GM21723 (cell line): ENCODE results near the gene IL1RL2.

Source experiments
- ATAC-seq: cut with Tn5 transposase; IDR thresholded peaks from one replicate; pipeline ENCODE4 v1.9.1; 2021; ENCODE audit warnings: mild to moderate bottlenecking, moderate library complexity; ENCODE audit not compliant: unreplicated experiment

IL1RL2 gene

DNA sequence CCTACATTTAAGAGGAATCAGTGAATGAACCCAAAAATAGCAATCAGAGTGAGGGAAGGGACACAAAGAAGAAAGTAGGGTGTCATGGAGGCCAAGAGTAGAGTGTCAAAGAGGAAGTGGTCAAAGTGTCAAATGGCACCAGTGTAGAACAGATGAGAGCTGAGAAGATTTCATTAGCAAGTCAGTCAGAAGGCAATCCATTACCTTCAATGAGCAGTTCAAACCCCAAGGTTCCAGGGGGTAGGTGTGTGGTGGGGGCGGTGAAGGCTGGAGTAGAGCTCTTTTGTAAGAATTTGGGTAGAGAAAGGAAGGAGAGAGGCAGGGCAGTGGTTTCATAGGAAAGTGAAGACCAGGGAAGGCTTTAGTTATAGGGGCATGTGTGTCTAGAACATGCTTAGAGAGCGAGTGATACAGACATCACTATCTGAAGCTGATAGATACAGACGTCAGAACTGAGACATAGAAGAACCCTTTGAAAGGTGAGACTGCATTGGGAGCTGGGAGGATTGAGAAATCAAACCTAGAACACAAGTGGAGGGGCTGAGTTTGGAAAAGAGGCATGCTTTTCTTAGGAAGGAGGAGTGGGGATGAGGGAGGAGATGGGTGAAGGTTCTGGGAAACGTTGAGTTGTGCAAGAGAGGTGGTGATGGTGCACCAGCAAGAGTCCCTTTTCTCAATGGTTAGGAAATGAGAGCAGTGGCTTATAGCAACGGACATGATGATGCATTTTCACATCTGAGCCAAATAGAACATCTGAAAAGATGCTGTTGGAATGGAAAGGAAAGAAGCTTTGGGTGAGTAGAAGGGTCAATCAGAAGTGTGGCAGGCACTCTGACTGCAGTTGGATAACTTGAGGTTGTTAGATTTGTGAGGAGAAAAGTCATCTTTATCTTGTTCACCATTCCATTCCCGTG, 75.7 kb downstream of the IL1RL2 start:
- ATAC-seq = no peak

DNA sequence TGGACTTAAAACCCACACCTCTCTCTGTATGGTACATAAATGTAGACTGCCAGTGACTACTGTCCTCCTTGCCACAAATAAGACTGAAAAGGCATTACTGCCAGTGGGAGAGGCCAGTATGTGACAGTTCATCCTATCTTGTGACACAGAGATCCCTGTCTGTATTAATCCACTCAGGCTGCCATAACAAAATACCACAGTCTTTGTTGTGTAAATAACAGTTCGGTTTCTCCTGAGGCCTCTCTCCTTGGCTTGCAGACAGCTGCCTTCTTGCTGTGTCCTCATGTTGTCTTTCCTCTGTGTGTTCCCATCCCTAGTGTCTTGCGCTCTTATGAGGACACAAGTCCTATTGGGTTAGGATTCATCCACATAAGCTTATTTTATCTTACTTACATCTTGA, 78.1 kb downstream of the IL1RL2 start:
- ATAC-seq = no peak

DNA sequence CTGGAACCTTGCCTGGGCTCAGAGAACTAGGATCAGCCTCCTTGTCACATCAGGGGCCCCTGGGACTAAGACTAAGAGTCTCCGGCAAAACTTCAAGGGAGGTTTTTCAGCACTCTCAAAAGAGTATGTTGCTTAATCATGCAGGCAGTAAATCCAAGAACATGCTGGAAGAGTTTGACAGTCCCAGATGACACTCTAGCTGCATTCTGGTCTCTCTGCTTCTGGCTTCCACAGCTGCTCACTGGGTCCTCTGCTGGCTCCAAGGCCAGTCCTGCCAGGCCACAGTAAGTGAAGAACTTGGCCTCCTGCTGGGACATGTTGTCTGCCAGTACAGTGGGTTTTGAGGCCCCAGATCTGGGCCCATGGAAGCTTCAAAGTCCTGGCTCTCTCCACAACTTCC, 79.4 kb downstream of the IL1RL2 start:
- no peak for ATAC-seq

DNA sequence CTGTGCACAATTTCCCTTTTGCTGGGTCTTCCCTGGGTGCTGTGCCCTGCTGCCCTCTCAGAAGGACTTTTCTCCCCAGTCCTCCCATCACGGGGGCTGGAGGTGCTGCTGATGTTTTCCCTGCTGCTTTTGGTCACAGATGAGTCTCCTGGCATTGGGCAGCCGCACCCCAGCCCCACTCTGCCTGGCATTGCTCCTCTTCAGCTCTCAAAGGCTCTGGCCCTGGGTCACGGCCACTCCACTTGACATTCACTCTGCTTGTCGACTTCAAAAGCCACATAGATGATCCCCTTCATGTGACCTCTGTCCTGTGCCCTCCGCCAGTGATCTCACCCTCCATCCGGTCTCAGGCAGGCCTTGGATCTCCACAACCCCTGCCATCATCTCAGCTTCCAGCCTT, 81.0 kb downstream of the IL1RL2 start:
- no peak for ATAC-seq

DNA sequence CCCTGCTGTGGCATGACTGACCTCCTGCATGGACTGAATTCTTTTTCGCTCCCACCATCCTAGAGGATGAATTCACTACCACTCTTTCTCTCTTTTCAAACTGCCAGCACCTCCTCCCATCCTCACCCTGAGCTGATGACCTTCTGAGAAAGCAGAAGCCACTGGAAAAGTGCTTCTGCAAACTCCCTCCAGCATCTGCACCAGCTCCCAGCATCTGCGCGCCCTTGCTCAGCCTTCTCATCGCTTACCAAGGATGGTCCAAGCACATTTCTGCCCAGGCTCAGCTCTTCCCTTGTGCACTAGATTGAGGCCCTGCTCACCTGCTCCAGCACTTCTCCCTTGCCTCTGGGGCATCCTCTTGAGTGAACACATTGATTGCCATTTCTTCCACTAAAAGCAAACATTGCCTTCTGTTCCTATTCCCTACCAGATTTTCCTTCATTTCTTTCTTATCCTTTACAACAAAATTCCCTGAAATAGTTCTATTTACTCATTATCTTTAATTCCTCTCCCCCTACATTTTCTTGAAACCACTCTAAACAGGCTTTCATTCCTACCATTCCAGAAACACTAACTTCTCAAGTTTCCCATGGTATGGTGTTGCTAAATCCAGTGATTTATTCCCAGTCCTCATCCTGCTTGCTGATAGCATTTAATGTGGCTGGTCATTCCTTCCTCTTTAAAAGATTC, 81.8 kb downstream of the IL1RL2 start:
- ATAC-seq = no peak

DNA sequence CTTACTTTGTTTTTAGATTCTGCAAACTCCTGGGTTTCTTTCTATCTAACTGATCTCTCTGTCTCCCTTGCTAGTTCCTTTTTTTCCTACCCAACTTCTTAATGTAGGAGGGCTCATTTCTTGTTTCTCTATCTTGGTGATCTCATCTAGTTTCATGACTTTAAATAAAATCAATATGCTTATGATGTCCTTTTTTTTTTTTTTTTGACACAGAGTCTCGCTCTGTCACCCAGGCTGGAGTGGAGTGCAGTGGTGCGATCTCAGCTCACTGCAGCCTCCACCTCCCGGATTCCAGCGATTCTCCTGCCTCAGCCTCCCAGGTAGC, 82.3 kb downstream of the IL1RL2 start:
- ATAC-seq = no peak

DNA sequence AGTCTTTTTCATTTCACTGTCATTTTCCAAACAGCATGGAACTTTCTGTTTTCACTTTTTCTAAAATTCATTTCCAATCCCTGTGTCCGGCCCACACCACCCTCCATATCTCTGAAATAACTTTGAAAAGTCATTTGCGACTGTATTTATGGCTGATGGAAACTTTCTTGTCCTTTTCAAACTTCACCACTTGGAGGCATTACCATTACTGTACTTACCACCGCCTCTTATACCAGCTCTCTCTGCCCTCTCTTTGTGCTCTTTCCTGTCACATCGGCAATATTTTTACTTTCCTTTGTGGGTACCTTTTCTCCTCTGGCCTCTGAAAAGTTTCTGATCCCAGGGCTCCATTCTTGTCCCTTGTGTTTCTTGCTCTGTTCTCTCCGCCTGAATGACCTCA, 85.0 kb downstream of the IL1RL2 start:
- no peak for ATAC-seq

DNA sequence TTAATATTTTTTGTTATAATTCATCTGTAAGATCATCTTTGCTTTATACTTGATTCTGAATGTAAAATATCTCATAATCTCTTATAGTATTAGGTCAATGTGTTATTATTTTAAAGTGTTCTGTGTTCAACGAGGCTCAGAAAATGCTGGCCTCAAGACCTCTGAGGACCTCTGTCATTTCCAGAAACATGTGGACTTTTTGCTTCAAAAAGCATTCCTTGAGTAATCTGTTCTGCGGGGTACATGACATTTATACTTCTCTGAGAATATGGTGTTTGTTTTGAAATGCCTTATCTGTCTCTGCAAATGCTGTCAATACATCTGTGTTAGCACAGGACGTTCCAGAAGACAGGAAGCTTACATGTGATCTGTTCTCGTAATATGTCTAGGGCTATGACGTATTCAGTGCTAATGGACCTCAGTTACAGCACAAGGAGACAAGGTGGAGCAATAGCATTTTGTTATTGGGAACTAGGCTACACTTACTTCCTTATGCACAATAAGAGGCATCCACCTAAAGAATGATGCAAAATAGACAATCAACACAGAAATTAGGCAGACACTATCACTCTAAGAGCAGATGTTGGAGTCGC, 86.9 kb downstream of the IL1RL2 start:
- no peak for ATAC-seq

DNA sequence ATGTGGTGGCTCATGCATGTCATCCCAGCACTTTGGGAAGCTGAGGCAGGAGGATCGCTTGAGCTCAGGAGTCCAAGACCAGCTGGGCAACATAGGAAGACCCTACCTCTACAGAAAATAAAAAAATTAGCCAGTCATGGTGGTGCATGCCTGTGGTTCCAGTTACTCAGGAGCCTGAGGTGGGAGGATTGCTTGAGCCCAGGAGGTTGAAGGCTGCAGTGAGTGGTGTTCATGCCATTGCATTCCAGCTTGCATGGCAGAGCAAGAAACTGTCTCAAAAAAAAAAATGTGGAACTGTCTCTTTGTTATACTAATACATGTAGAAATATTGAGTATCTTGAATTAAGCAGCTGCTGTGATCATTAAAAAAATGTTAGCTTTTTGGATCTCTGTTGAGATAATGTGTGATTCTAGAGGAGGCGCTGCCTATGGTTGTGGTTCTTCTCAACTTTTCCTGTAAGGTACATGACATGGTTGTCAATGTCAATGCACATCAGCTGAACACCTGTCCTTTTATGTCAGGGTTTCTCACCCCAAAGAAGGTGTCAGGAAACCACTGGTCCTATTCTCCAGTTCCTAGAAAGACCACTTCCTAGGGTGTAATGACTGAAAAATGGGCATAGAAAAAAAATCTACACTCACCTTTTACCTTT, 89.9 kb downstream of the IL1RL2 start:
- ATAC-seq = no peak

DNA sequence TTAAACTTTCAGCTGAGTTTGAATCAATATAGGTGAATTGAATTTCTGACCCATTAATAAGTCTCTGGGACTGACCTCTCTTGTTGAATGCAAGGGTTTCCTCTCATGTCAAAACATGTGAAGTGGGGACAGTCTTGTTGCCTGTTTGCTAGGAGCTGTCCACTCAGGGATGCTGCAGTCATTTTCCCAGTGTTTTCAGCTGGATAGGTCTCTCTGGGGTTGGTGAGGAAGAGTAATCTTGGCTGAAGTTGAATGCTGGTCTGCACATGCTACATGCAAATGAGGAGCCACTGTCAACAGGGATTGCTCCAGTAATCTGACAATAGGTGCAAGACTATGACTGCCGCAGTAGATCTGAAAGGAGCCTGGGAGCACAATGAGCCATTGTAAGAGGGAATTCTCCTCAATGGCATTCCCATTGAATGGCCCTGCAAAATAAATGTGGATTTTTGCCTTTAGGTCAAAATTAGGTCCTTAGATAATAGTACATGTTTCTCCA, 90.4 kb downstream of the IL1RL2 start:
- no peak for ATAC-seq

DNA sequence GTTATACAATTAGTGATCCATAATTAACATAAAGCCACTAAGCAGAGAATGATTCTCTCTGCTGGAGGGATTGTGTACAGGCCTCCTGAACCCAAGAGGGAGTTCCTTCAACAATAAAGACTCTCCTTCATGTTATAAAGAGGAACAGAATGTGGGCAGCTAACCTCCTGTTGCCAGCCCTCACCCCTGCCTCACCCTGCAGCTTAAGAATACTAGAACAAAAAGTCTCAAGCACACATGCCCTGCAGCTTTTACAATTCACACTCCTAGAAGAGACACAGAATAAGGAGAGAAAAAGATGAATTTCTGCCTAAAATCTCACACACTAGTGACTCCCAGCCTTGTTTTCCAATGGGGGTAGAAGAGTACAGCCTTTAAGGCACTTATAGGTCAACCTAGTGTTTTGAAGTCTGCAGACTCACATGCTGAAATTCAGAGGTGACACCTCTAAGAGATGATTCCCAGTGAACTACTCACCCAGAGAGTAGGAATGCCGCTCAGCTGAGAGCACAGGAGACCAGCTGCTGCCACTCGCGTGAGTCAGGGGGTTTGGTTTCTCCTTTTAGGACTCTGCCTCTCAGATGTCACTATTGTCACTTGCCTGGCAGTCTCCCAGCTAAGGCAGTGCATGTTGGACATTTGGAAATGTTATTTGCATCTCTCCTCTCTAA, 92.0 kb downstream of the IL1RL2 start:
- no peak for ATAC-seq

DNA sequence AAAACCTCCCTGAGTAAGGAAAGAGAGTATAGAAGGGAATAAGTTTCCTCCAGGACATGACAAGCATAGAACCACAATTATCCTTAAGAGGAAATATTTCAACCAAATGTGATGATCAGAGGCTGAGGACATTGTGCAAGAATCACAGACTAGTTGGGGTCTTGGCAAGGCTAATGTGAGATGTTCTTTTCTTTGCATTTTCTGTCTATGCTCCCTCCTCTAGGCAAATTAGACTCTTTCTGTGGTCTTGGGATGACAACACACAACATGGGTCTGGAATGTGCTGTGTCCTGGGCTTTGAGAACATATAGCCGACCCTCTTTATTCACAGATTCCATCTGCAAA, 92.5 kb downstream of the IL1RL2 start:
- no peak for ATAC-seq

DNA sequence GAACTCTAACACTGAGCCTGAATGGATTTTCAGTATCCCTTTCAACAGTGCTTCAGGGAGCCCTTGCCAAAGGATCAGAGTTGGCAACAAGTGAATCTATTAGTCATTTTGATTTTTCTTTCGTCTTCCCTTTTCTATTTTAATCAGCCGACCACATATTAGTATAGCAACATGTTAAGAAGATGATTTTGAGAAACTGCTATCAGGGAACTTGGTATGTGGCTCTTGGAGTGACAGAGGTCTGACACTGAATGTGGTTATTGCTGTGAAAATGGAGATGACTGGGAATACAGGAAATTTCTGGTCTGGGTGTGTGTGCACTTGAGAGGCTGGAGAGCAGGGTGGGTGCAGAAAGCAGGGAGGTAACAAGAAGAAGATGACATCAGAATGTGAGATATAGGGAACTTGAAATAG, 95.9 kb downstream of the IL1RL2 start:
- no peak for ATAC-seq

DNA sequence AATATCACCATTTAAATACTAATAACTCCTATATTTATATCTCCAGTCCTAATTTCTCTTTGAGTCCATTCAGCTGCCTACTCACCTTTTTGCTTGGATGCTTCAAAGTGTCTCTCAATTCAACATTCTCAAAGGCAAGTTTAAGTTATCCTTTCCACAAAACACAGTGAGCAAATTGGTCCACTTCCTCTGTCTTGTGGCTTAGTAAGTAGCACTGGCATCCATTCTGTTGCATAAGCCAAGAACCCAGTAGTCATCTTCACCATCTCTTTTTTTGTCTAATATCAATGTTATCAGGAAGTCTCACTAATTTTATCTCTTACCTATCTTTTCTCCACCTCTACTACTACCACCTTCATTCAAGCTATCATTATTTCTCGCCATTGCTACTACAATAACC, 97.2 kb downstream of the IL1RL2 start:
- ATAC-seq = no peak

DNA sequence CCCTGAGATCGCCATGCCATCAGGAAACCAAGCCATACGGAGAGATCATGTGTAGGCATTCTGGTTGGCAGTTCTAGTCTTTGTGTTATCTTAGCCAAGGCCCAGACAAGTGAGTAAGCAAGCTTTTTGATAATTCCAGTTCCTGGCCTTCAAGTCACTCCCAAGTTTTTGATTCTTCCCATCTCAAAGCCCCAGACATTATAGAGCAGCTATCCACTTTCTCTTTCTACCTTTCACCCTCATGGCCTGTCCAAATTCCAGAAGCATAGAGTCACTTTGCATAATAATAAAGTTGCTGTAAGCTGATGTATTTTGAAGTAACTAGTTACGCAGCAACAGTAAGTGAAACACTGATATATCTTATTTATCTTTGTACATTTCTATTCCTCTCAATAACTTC, 97.8 kb downstream of the IL1RL2 start:
- no peak for ATAC-seq

DNA sequence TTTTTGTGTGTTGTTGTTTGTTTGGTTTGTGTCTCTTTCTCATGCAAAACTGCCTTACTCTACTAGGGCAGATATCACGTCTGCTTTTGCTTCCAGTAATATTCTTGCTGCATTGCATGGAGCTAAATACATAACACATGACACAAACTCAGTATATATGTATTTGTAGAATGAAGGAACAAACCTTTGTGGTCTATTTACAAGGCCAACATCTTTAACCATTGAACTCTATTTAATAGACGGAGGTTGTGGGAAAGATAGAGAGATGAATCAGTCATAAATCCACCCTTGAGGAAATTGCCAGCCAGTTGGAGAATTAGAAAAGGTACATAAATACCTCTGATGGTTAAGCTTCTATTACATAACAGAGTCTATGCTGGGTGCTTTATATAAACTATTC, 98.5 kb downstream of the IL1RL2 start:
- no peak for ATAC-seq

DNA sequence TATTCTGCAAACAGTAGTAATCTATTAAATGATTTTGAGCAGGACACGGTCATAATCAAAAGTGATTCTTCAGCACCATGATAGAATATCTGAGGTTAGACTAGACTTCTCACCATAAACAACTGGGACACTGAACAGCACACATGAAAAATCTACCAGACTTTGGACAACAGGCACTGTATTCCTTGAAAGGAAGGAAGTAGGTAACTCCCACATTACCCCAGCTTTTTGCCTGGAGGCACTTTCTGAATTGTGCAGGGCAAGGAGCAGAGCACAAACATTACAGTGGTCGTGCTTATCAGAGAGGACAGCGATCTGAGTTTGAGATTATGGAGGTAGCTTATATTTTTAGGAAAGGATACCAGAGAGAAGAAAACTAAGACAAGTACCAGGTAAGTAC, 99.2 kb downstream of the IL1RL2 start:
- no peak for ATAC-seq

DNA sequence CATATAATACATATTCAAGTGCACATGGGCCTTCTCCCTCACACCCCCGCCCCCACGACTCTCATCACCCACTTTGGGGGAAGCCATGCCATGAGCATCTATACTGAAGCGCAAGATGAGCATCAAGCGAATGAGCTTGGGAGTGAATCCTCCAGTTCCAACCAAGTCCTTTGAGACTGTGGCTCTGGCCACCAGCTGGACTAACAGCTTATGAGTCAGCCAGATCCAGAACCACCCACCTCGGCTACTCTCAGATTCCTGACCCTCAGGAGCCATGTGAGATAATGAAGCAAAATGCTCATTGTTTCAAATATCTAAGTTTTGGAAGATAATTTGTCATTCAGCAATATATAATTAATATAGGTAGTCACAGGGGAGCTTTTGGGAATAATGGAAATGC, 102.3 kb downstream of the IL1RL2 start:
- no peak for ATAC-seq
